Measurements from ENCODE around the gene RALGPS1. TPM values are rescaled to one million over a fixed set of nuclear protein-coding genes. Genes with fewer than 3 reads are reported as not detected.

The RALGPS1 gene, protein sequence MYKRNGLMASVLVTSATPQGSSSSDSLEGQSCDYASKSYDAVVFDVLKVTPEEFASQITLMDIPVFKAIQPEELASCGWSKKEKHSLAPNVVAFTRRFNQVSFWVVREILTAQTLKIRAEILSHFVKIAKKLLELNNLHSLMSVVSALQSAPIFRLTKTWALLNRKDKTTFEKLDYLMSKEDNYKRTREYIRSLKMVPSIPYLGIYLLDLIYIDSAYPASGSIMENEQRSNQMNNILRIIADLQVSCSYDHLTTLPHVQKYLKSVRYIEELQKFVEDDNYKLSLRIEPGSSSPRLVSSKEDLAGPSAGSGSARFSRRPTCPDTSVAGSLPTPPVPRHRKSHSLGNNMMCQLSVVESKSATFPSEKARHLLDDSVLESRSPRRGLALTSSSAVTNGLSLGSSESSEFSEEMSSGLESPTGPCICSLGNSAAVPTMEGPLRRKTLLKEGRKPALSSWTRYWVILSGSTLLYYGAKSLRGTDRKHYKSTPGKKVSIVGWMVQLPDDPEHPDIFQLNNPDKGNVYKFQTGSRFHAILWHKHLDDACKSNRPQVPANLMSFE
- total RNA-seq: 10 to 100 TPM in 1 of 4 donors, 1 to 10 TPM in 3; 2.2 to 10.3 (median 5.4) TPM

DNA sequence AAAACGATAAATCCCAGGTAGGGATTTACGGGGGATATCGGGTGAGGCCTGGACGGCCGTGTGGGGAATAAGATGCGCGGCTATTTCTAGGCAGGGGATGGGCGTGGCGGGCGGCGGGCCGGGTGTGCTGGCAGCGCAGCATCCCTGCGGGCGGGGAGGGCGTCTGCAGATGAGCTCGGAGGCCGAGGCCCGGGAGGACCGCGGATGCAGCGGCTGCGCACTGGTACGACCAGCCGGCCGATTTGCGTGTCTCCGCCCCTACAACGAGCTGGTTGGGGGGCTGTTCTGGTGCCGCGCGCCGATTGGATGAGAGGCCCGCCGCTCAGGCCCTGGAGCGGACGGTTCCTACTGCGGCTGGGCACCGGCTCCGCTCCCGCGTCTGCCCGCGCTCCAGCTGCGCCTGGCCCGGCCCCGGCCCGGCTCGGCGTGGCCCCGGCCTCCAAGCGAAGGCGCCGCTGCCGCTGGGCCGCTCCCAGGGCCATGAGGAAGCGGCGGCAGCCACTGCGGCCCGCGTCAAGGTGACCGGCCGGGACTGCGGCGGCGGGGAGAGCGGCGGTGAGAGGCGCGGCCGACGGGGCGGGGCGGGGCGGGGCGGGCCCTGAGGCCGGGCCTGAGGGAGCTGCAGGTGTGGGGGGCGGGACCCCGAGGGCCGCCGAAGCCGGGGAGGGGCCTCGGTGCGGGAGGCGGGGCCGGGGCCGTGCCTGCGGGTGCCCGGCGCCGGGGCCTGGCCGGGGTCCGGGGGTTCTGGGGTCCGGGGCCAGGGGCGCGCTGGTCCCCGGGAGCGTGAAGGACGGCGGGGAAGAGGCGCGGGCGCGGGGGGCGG is at the start of gene RALGPS1:
Gene RALGPS1, plus strand, starts transcription at position 325 of the 823 bp plus-strand sequence. CDS start 47,508 bp downstream, outside the sequence.
- intact Hi-C loops (cut with DNase I; ENCODE audit: low total_unique reads) (loop anchor here (2.0 kb wide), 1 partner anchor 54 kb away; the partner anchor contains the start of gene ZBTB34), in situ Hi-C loops (cut with MboI; ENCODE audit: low sequenced_read_pairs in 4 of 4) (no loop called here)
- H3K9me3 ChIP-seq: no peaks in the 10 kb centered on the region
- no peaks in the 10 kb centered on the region for H3K36me3 ChIP-seq
- TF ChIP-seq, protein P1, sequence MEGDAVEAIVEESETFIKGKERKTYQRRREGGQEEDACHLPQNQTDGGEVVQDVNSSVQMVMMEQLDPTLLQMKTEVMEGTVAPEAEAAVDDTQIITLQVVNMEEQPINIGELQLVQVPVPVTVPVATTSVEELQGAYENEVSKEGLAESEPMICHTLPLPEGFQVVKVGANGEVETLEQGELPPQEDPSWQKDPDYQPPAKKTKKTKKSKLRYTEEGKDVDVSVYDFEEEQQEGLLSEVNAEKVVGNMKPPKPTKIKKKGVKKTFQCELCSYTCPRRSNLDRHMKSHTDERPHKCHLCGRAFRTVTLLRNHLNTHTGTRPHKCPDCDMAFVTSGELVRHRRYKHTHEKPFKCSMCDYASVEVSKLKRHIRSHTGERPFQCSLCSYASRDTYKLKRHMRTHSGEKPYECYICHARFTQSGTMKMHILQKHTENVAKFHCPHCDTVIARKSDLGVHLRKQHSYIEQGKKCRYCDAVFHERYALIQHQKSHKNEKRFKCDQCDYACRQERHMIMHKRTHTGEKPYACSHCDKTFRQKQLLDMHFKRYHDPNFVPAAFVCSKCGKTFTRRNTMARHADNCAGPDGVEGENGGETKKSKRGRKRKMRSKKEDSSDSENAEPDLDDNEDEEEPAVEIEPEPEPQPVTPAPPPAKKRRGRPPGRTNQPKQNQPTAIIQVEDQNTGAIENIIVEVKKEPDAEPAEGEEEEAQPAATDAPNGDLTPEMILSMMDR (IDR thresholded peaks at IDR 0.05 in 4 of 5, conservative IDR thresholded peaks at IDR 0.05 in 1 of 5): no peak
- peak; percentile 59 to 71 for TF ChIP-seq POLR2A (IDR thresholded peaks at IDR 0.05)
- peak; percentile 95 to 96 for DNase-seq
- no peaks in the 10 kb centered on the region for H3K27me3 ChIP-seq
- peak within 1 kb of the TSS; percentile 66 to 88 (median 72) for H3K27ac ChIP-seq
- H3K4me3 ChIP-seq: peak within 1 kb of the TSS; percentile 19 to 67 (median 50)
- peaks cover 4 to 10% of the 10 kb centered on the region in 2 donors for H3K4me1 ChIP-seq
- ATAC-seq: peak; percentile 98

DNA sequence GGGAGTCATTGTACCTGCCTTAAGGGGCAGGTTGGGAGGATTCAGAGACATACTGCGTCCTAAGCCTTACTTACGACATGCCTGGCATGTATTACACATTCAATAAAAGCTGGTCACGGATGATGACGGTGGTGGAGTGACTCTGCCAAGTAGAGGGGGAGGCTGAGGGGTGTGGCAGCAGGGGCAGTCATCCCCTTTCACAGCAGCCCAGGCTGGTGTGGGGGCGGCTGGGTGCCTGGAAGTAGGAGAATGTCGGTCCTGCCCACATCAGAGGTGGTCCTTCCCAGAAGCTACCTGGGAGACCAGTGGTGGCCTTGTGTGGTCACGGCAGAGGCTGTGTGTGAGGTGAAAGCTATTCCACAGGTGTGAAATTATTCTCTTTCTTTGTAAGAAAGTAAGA is 45.2 kb upstream of the RALGPS1 start:
- ATAC-seq (no peak), DNase-seq (no peak)
- in situ Hi-C loops (cut with MboI; ENCODE audit: low sequenced_read_pairs in 4 of 4) (no loop called here), intact Hi-C loops (cut with DNase I; ENCODE audit: low total_unique reads) (no loop called here)
- TF ChIP-seq, protein P1 (IDR thresholded peaks at IDR 0.05 in 4 of 5, conservative IDR thresholded peaks at IDR 0.05 in 1 of 5): no peak
- Histone ChIP-seq H3K36me3 (no peaks in the 10 kb centered on the region), H3K27ac (no peak overlapping the region), H3K4me3 (no peak overlapping the region), H3K4me1 (peaks cover 47% of the 10 kb centered on the region in 2 donors), H3K27me3 (no peaks in the 10 kb centered on the region), H3K9me3 (no peaks in the 10 kb centered on the region)

DNA sequence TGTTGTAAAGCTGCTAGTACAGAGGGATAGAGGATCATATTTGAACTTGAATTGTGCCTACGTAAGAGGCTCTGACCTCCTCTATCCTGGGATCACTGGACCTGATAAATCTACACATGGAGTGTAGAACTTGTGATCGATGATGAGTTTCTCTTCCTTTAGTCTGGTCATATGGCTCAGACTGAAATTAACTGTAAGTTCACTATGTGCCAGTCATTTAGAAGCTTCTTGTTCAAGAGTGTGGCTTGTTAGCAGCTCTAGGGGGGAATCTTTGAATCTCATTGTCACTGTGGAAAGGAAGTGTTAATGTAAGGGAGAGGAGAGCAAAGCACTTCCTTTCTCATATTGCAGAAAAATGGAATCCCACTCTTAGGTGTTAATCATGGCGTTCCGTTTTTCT is 42.1 kb upstream of the RALGPS1 start:
- no peaks in the 10 kb centered on the region for H3K9me3 ChIP-seq
- no peak overlapping the region for H3K4me3 ChIP-seq
- no peak for ATAC-seq
- H3K4me1 ChIP-seq: peaks cover 29 to 33% of the 10 kb centered on the region in 2 donors
- intact Hi-C loops (cut with DNase I; ENCODE audit: low total_unique reads) (no loop called here), in situ Hi-C loops (cut with MboI; ENCODE audit: low sequenced_read_pairs in 4 of 4) (no loop called here)
- no peaks in the 10 kb centered on the region for H3K27me3 ChIP-seq
- TF ChIP-seq, protein P1 (IDR thresholded peaks at IDR 0.05 in 4 of 5, conservative IDR thresholded peaks at IDR 0.05 in 1 of 5): no peak
- TF ChIP-seq POLR2A (IDR thresholded peaks at IDR 0.05): no peak
- H3K27ac ChIP-seq: no peak overlapping the region
- no peak for DNase-seq
- no peaks in the 10 kb centered on the region for H3K36me3 ChIP-seq

- Histone ChIP-seq H3K36me3 (peaks cover 0 to 4% of the 10 kb centered on the region in 2 donors), H3K4me3 (no peak overlapping the region), H3K9me3 (no peaks in the 10 kb centered on the region), H3K27me3 (no peaks in the 10 kb centered on the region), H3K27ac (no peak overlapping the region), H3K4me1 (peaks cover 9 to 11% of the 10 kb centered on the region in 2 donors)
- no peak for TF ChIP-seq POLR2A (IDR thresholded peaks at IDR 0.05)
- TF ChIP-seq, protein P1 (IDR thresholded peaks at IDR 0.05 in 4 of 5, conservative IDR thresholded peaks at IDR 0.05 in 1 of 5): no peak
- in situ Hi-C loops (cut with MboI; ENCODE audit: low sequenced_read_pairs in 4 of 4): no loop called here
- DNase-seq: no peak
- intact Hi-C loops (cut with DNase I; ENCODE audit: low total_unique reads): no loop called here
- no peak for ATAC-seq
These were observed 39.9 kb upstream of the RALGPS1 start for GRCh38 chr9:126874546-126875314.

All from gastrocnemius medialis (tissue), 4 donors.